HG03439 (cell line): ENCODE data around the gene RASSF3.

Experiments used
- ATAC-seq: cut with Tn5 transposase; IDR thresholded peaks from one replicate; pipeline ENCODE4 v1.9.1; 2021; ENCODE audit warnings: mild to moderate bottlenecking, moderate library complexity; ENCODE audit not compliant: unreplicated experiment

Gene RASSF3

GRCh38 chr12:64720884-64721283 is 110.6 kb downstream of the RASSF3 start:
- ATAC-seq, result no peak

- ATAC-seq, result no peak
Observed at GRCh38 chr12:64722835-64723234, 112.5 kb downstream of the RASSF3 start.

- no peak for ATAC-seq
Observed at GRCh38 chr12:64723630-64724029, 113.3 kb downstream of the RASSF3 start.

- no peak for ATAC-seq
Observed at GRCh38 chr12:64724201-64724745, 114.0 kb downstream of the RASSF3 start.

- no peak for ATAC-seq
Observed at GRCh38 chr12:64729909-64730587, 119.8 kb downstream of the RASSF3 start.

GRCh38 chr12:64730588-64730969 is 120.3 kb downstream of the RASSF3 start:
- no peak for ATAC-seq

- ATAC-seq, result no peak
Observed at GRCh38 chr12:64731683-64732082, 121.4 kb downstream of the RASSF3 start.

GRCh38 chr12:64733857-64734256 is 123.6 kb downstream of the RASSF3 start:
- no peak for ATAC-seq

GRCh38 chr12:64735442-64735841 is 125.1 kb downstream of the RASSF3 start:
- ATAC-seq, result no peak

GRCh38 chr12:64736771-64737170 is 126.5 kb downstream of the RASSF3 start:
- no peak for ATAC-seq

GRCh38 chr12:64737539-64737938 is 127.2 kb downstream of the RASSF3 start:
- ATAC-seq, result no peak

- ATAC-seq, result no peak
Observed at GRCh38 chr12:64739778-64740177, 129.5 kb downstream of the RASSF3 start.

GRCh38 chr12:64740646-64741045 is 130.4 kb downstream of the RASSF3 start:
- no peak for ATAC-seq

- no peak for ATAC-seq
Observed at GRCh38 chr12:64742416-64742815, 132.1 kb downstream of the RASSF3 start.

GRCh38 chr12:64743206-64743605 is 132.9 kb downstream of the RASSF3 start:
- no peak for ATAC-seq

GRCh38 chr12:64744422-64745258 is 134.3 kb downstream of the RASSF3 start:
- ATAC-seq, result no peak

- ATAC-seq, result no peak
Observed at GRCh38 chr12:64745259-64745807, 135.0 kb downstream of the RASSF3 start.

GRCh38 chr12:64745980-64746379 is 135.7 kb downstream of the RASSF3 start:
- ATAC-seq, result no peak

- ATAC-seq, result no peak
Observed at GRCh38 chr12:64746663-64747062, 136.4 kb downstream of the RASSF3 start.
